Mesenchymal stem cell (in vitro differentiated cells and primary cell): ENCODE results near the gene SURF4.

Experiments used
- DNase-seq: peaks from one replicate; pipeline ENCODE4 v3.0.0-alpha.2; 2013
- H2AFZ ChIP-seq: one replicate; pipeline ENCODE4 v1.6.1; 2013; ENCODE audit warnings: low read depth, mild to moderate bottlenecking, control low read depth, inconsistent platforms, low read length, moderate library complexity
- H2AK5ac ChIP-seq: 2 replicates; pipeline ENCODE4 v1.6.1; 2013; ENCODE audit warnings: low read length, moderate library complexity, mild to moderate bottlenecking, inconsistent platforms; ENCODE audit not compliant: severe bottlenecking
- H2BK120ac ChIP-seq: one replicate; pipeline ENCODE4 v1.6.1; 2013; ENCODE audit warnings: low read depth, mild to moderate bottlenecking, inconsistent platforms, low read length, moderate library complexity
- H2BK12ac ChIP-seq, 2 experiments: one replicate each; pipeline ENCODE4 v1.6.1; 2013; ENCODE audit warnings: inconsistent platforms in 2 of 2, low read length in 2 of 2, mild to moderate bottlenecking in 2 of 2, moderate library complexity in 2 of 2, control low read depth in 1 of 2
- H2BK15ac ChIP-seq: one replicate; pipeline ENCODE4 v1.6.1; 2013; ENCODE audit warnings: mild to moderate bottlenecking, low read depth, inconsistent platforms; ENCODE audit not compliant: poor library complexity, severe bottlenecking
- H2BK5ac ChIP-seq: 2 replicates; pipeline ENCODE4 v1.6.1; 2013; ENCODE audit warnings: low read depth, mild to moderate bottlenecking, low read length, control low read depth, inconsistent platforms; ENCODE audit not compliant: poor library complexity, severe bottlenecking
- H3K14ac ChIP-seq, 2 experiments: one replicate each; pipeline ENCODE4 v1.6.1; 2013; ENCODE audit warnings: inconsistent platforms in 2 of 2, low read length in 2 of 2, control low read depth in 1 of 2, mild to moderate bottlenecking in 1 of 2, moderate library complexity in 1 of 2
- H3K18ac ChIP-seq, 2 experiments: one replicate each; pipeline ENCODE4 v1.6.1; 2013; ENCODE audit warnings: inconsistent platforms in 2 of 2, low read length in 2 of 2, control low read depth in 1 of 2, low read depth in 1 of 2, mild to moderate bottlenecking in 1 of 2
- H3K23ac ChIP-seq, 2 experiments: one replicate each; pipeline ENCODE4 v1.6.1; 2013; ENCODE audit warnings: inconsistent platforms in 2 of 2, low read length in 2 of 2, mild to moderate bottlenecking in 2 of 2, moderate library complexity in 2 of 2, control low read depth in 1 of 2
- H3K27ac ChIP-seq: 2 replicates; pipeline ENCODE4 v1.5.1; 2013; ENCODE audit warnings: mild to moderate bottlenecking, moderate library complexity, low read length, control low read depth, inconsistent platforms; ENCODE audit not compliant: poor library complexity, severe bottlenecking
- H3K27me3 ChIP-seq, 2 experiments: 2 replicates each; pipeline versions ENCODE4 v1.6.1 to v1.7.0; 2013; ENCODE audit warnings: low read length in 2 of 2, mild to moderate bottlenecking in 2 of 2, moderate library complexity in 2 of 2, control low read depth in 1 of 2, inconsistent platforms in 1 of 2; ENCODE audit not compliant: control insufficient read depth in 1 of 2, insufficient read depth in 1 of 2
- H3K36me3 ChIP-seq, 2 experiments: 2 replicates each; pipeline versions ENCODE4 v1.6.1 to v1.7.0; 2013; ENCODE audit warnings: low read length in 2 of 2, control low read depth in 1 of 2, inconsistent platforms in 1 of 2, low read depth in 1 of 2, mild to moderate bottlenecking in 1 of 2; ENCODE audit not compliant: insufficient read depth in 2 of 2, control insufficient read depth in 1 of 2
- H3K4ac ChIP-seq, 2 experiments: one replicate each; pipeline ENCODE4 v1.6.1; 2013; ENCODE audit warnings: inconsistent platforms in 2 of 2, low read length in 2 of 2, mild to moderate bottlenecking in 2 of 2, moderate library complexity in 2 of 2, control low read depth in 1 of 2, low read depth in 1 of 2
- H3K4me1 ChIP-seq: 2 replicates; pipeline ENCODE4 v1.6.1; 2013; ENCODE audit warnings: low read depth, low read length, control low read depth; ENCODE audit not compliant: control insufficient read depth, insufficient read depth
- H3K4me2 ChIP-seq: 2 replicates; pipeline ENCODE4 v1.6.1; 2013; ENCODE audit warnings: low read length, mild to moderate bottlenecking, inconsistent platforms; ENCODE audit not compliant: poor library complexity, severe bottlenecking
- H3K4me3 ChIP-seq, 2 experiments: 2 replicates each; pipeline versions ENCODE4 v1.5.1 to v1.7.0; 2013; ENCODE audit warnings: low read length in 2 of 2, mild to moderate bottlenecking in 2 of 2, control low read depth in 1 of 2, low read depth in 1 of 2; ENCODE audit not compliant: insufficient read depth in 1 of 2
- H3K79me1 ChIP-seq: replicated peaks from 2 replicates; pipeline ENCODE4 v1.6.1; 2013; ENCODE audit warnings: mild to moderate bottlenecking, control low read depth, low read length, inconsistent platforms; ENCODE audit not compliant: poor library complexity, severe bottlenecking
- H3K9ac ChIP-seq: 2 replicates; pipeline ENCODE4 v1.7.0; 2013; ENCODE audit warnings: mild to moderate bottlenecking, low read length, moderate library complexity
- H3K9me3 ChIP-seq: 2 replicates; pipeline ENCODE4 v1.7.0; 2013; ENCODE audit warnings: mild to moderate bottlenecking, low read length; ENCODE audit not compliant: control insufficient read depth
- H4K8ac ChIP-seq: one replicate; pipeline ENCODE4 v1.6.1; 2013; ENCODE audit warnings: inconsistent platforms, mild to moderate bottlenecking, low read length, moderate library complexity
- H4K91ac ChIP-seq: one replicate; pipeline ENCODE4 v1.6.1; 2013; ENCODE audit warnings: mild to moderate bottlenecking, low read length, inconsistent platforms
- WGBS: methylation state at CpG from one replicate; pipeline ENCODE4 v1.1.7; 2013; ENCODE audit warnings: mixed read lengths; 5-methylcytosine and 5-hydroxymethylcytosine counted together

The SURF4 gene

DNA sequence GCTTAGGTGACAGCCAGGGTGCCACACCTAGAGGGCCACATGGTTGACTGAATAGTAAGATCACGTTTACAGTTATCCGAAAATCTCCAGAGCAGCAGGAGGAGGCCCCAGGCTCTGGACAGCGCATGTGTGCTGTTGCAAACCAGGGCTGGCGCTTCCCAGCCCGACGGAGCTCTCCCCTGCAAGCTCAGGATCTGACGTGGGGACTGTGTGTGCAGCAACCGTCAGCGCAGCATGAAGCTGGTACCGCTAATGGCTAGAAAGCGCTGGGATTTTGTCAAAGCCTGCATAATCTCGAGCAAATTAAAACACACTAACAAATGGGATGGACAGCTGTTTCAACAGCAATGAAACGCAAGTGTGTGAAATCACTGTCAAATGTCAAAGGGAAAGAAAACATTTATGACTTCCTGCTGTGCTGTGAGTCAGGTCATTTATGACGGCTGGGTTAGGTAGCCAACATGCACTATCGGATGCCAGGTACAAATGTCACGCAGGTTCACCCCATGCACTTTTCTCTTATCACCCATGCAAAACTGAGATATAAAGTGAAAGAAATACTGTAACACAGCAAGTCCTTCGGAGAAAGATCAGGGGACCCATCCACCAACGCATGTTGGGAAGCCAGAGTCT, 7.5 kb downstream of the SURF4 start:
- Histone ChIP-seq H3K18ac (no peak overlapping the region), H3K9ac (peak overlapping the region; percentile 36), H3K27me3 (no peaks in the 10 kb centered on the region), H3K79me1 (peaks cover 5% of the 10 kb centered on the region), H4K8ac (no peak overlapping the region), H4K91ac (no peak overlapping the region), H3K4ac (no peak overlapping the region), H2AK5ac (no peak overlapping the region), H3K9me3 (no peaks in the 10 kb centered on the region), H2BK120ac (no peak overlapping the region), H3K4me2 (peak overlapping the region; percentile 34), H2BK12ac (no peak overlapping the region), H2BK15ac (no peak overlapping the region), H3K23ac (no peak overlapping the region), H3K36me3 (peaks cover 78 to 89% of the 10 kb centered on the region in 2 experiments), H3K27ac (no peak overlapping the region), H2BK5ac (no peak overlapping the region), H2AFZ (no peak overlapping the region), H3K4me1 (peaks cover 60% of the 10 kb centered on the region), H3K14ac (no peak overlapping the region), H3K4me3 (peak overlapping the region in 1 of 2 experiments; percentile 43)
- DNase-seq: no peak
- 76% methylated on average over 18 of the region's 18 CpGs for WGBS

DNA sequence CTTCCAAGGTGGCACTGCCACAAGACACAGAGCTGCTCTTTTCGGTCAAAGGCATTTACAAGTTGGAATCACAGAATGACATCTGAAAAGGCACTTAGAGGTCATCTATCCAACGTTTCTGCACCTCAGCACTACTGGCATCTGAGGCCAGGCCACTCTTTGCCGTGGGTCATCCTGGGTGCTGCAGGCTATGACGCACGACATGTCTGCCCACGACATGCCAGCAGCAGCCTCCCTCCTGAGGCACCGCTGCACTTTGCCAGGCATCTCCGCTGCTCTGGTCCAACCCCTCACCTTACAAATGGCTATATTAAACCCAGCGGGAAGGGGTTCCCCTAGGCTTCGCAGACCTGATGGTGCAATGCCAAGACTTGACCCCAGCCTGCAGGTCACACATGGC, 8.1 kb downstream of the SURF4 start:
- H3K9ac ChIP-seq: peak overlapping the region; percentile 36
- peaks cover 8% of the 10 kb centered on the region for H3K79me1 ChIP-seq
- no peak for DNase-seq
- no peak overlapping the region for H4K8ac ChIP-seq
- no peaks in the 10 kb centered on the region for H3K27me3 ChIP-seq
- no peak overlapping the region for H4K91ac ChIP-seq
- H3K27ac ChIP-seq: no peak overlapping the region
- H3K4me3 ChIP-seq: no peak overlapping the region
- H3K18ac ChIP-seq: no peak overlapping the region
- H2AFZ ChIP-seq: no peak overlapping the region
- 96% methylated on average over 10 of the region's 10 CpGs for WGBS
- H3K14ac ChIP-seq: no peak overlapping the region
- H3K9me3 ChIP-seq: no peaks in the 10 kb centered on the region
- no peak overlapping the region for H2BK12ac ChIP-seq
- H3K4me2 ChIP-seq: no peak overlapping the region
- peaks cover 57% of the 10 kb centered on the region for H3K4me1 ChIP-seq
- H2BK120ac ChIP-seq: no peak overlapping the region
- H2BK5ac ChIP-seq: no peak overlapping the region
- H3K36me3 ChIP-seq: peaks cover 77 to 90% of the 10 kb centered on the region in 2 experiments
- no peak overlapping the region for H2BK15ac ChIP-seq
- no peak overlapping the region for H2AK5ac ChIP-seq
- no peak overlapping the region for H3K23ac ChIP-seq
- no peak overlapping the region for H3K4ac ChIP-seq

DNA sequence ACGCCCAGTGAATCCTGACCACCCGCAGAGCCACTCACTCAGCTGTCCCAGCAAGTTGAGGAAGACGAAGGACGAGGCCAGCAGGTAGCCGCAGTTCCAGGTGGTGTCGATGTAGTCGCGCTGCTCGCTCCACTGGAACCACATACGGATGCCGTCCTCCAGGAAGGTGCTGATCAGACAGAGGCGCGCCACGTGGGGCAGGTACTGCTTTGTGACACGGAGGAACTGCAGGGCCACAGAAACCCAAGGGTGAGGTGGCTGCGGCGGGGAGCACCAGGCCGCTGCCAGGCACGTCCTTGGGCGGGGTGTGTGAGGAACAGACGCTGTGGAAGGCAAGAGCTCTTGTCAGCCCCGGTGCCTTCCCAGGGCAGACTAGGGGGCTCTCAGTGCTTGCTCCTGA, 8.6 kb downstream of the SURF4 start:
- DNase-seq: no peak
- Histone ChIP-seq H3K9me3 (no peaks in the 10 kb centered on the region), H2BK12ac (no peak overlapping the region), H2BK5ac (no peak overlapping the region), H3K23ac (no peak overlapping the region), H4K8ac (no peak overlapping the region), H3K9ac (no peak overlapping the region), H3K18ac (no peak overlapping the region), H3K4me1 (peaks cover 59% of the 10 kb centered on the region), H3K4me2 (no peak overlapping the region), H2BK15ac (no peak overlapping the region), H3K27me3 (no peaks in the 10 kb centered on the region), H3K14ac (no peak overlapping the region), H2AK5ac (no peak overlapping the region), H3K4ac (no peak overlapping the region), H4K91ac (no peak overlapping the region), H3K4me3 (no peak overlapping the region), H3K27ac (no peak overlapping the region), H3K36me3 (peaks cover 78 to 90% of the 10 kb centered on the region in 2 experiments), H2BK120ac (no peak overlapping the region), H2AFZ (no peak overlapping the region), H3K79me1 (peaks cover 12% of the 10 kb centered on the region)
- WGBS: 97% methylated on average over 22 of the region's 22 CpGs

DNA sequence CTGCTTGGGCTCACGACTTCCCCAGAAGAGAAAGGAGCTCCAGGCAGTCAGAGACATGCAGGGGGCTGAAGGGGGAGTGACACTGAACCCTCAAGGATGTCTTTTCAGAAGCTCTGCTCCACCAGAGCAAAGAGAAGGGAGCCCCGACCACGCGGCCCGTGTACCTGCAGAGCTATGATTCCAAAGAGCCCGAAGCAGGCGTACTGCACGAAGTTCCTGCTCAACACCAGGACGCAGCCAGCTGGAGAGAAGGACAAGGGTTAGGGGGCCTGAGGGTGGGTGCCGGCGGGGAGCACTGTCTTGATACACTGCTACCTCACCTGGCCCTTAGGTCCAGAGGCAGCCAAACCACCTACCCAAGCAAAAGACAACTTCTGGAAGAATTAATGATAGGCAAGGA, 9.4 kb downstream of the SURF4 start:
- Histone ChIP-seq H3K23ac (no peak overlapping the region), H3K4me3 (no peak overlapping the region), H4K91ac (no peak overlapping the region), H3K9me3 (no peaks in the 10 kb centered on the region), H3K4ac (no peak overlapping the region), H2BK120ac (no peak overlapping the region), H4K8ac (no peak overlapping the region), H2BK5ac (no peak overlapping the region), H3K79me1 (peaks cover 15% of the 10 kb centered on the region), H3K4me1 (peaks cover 51% of the 10 kb centered on the region), H3K36me3 (peaks cover 79 to 90% of the 10 kb centered on the region in 2 experiments), H3K14ac (no peak overlapping the region), H3K18ac (no peak overlapping the region), H3K4me2 (no peak overlapping the region), H3K27me3 (no peaks in the 10 kb centered on the region), H2BK15ac (no peak overlapping the region), H2AK5ac (no peak overlapping the region), H3K27ac (no peak overlapping the region), H2AFZ (no peak overlapping the region), H3K9ac (no peak overlapping the region), H2BK12ac (no peak overlapping the region)
- DNase-seq: no peak
- 95% methylated on average over 10 of the region's 11 CpGs for WGBS
